Heart left ventricle (tissue), 16 donors: ENCODE data around the gene ZNF473. TPM values are rescaled to one million over a fixed set of nuclear protein-coding genes. Genes with fewer than 3 reads are reported as not detected.

Experiments
- ATAC-seq, 4 donors: fragments of 200-7000 bp; cut with Tn5 transposase; one replicate each; pipeline ENCODE4 v1.9.1; 2020 to 2022; ENCODE audit warnings: moderate library complexity in 4 of 4, mild to moderate bottlenecking in 3 of 4, moderate number of reproducible peaks in 1 of 4
- DNase-seq, 5 donors: peaks; one replicate each; pipeline ENCODE4 v3.0.0-alpha.2; 2020
- H3K27ac ChIP-seq, 12 donors: fragments of 200-600 bp; sonication (generic) in 4 of 12; one replicate each; pipeline versions ENCODE4 v1.5.0 to v1.8.0; 2016 to 2022; ENCODE audit warnings: mild to moderate bottlenecking in 2 of 12
- H3K27me3 ChIP-seq, 9 donors: fragments of 200-600 bp; sonication (generic) in 2 of 9; one replicate each; pipeline versions ENCODE4 v1.5.1 to v1.8.0; 2016 to 2022; ENCODE audit warnings: mild to moderate bottlenecking in 3 of 9
- H3K36me3 ChIP-seq, 9 donors: fragments of 200-600 bp; sonication (generic) in 2 of 9; one replicate each; pipeline versions ENCODE4 v1.5.0 to v1.8.0; 2018 to 2022; ENCODE audit warnings: mild to moderate bottlenecking in 2 of 9
- H3K4me1 ChIP-seq, 12 donors: fragments of 200-600 bp; sonication (generic) in 4 of 12; one replicate each; pipeline versions ENCODE4 v1.5.0 to v1.8.0; 2016 to 2022; ENCODE audit warnings: mild to moderate bottlenecking in 3 of 12
- H3K4me3 ChIP-seq, 12 donors: fragments of 200-600 bp; sonication (generic) in 4 of 12; one replicate each; pipeline versions ENCODE4 v1.5.0 to v1.8.0; 2017 to 2022; ENCODE audit warnings: mild to moderate bottlenecking in 9 of 12, moderate library complexity in 4 of 12
- H3K9me3 ChIP-seq, 12 donors: fragments of 200-600 bp; sonication (generic) in 4 of 12; one replicate each; pipeline versions ENCODE4 v1.5.0 to v1.8.0; 2016 to 2022; ENCODE audit warnings: mild to moderate bottlenecking in 1 of 12
- CTCF ChIP-seq, 12 donors: fragments of 200-600 bp; sonication (generic) in 4 of 12; IDR thresholded peaks; one replicate each; pipeline versions ENCODE4 v1.5.0 to v1.8.0; 2018 to 2022; ENCODE audit warnings: antibody characterized with exemption in 12 of 12, mild to moderate bottlenecking in 5 of 12
- POLR2A ChIP-seq, 2 donors: fragments of 450-650 bp; IDR thresholded peaks; one replicate each; pipeline ENCODE4 v1.6.1; 2017; ENCODE audit warnings: antibody characterized with exemption in 2 of 2, mild to moderate bottlenecking in 2 of 2, moderate library complexity in 2 of 2
- WGBS, 4 donors: extraction: QIAGEN DNeasy Blood & Tissue Kit in 2 of 4; methylation state at CpG; one replicate each; pipeline versions ENCODE4 v1.1.5 to v1.1.7; 2013 to 2018; 5-methylcytosine and 5-hydroxymethylcytosine counted together
- intact Hi-C, 10 donors: fragments of 100-400 bp; cut with DNase I; formaldehyde crosslinking; loops; one replicate each; pipeline versions ENCODE4 v1.11.1 to v1.14.2; 2022
- polyA plus RNA-seq, 2 donors: library from polyadenylated mRNA; stranded (reverse); fragments of 200-250 nt; gene quantifications; one replicate each; pipeline ENCODE4 v1.2.3, GENCODE V29; 2013
- total RNA-seq, 9 donors: library from RNA; depleted of rRNA in 2 of 9; stranded (reverse); fragments of >200 nt in 2 of 9; fragmentation: NEBNext Ultra II Directional in 3 of 9; extraction: Animal tissue kit (Norgen Biotek cat#: 25700) in 3 of 9; gene quantifications; one replicate each; pipeline versions ENCODE4 v1.1.0 to v1.2.4, GENCODE V29; 2016 to 2023
- donor health status: ischemic (EF 13 %, LVEDD 7.1; RV severe dilation, severe dysfunction).
- donor health status: healthy with polysubstance abuse.
- donor health status: DM: no; HTN: yes; CAD: no.
- donor health status: DM: no; HTN: no; CAD: no.
- donor health status: ischemic (EF 25% LVEDD 6.9; RV normal size, moderate dysfunction).
- donor health status: ischemic (EF 25% LVEDD 5.7; RV mildly dilated, moderate dysfunction).
- donor health status: healthy.
- donor health status: DM: yes; HTN: yes; CAD: no.
- donor health status: ischemic (EF 35%, LVEDD 5.7; RV mildly dilated, moderate dysfunction).
- donor health status: nonischemic (EF 11% LVEDD 7.7; RV severe dilation, severe dysfunction).
- donor health status: DM: yes; HTN: yes; CAD: no.
- donor health status: PGD.
- donor health status: ischemic (EF 29% LVEDD 5.4; RV normal size, mild dysfunction).
- donor health status: nonischemic (EF 23%, LVEDD 6.1; RV moderate dilation, normal function).

Gene ZNF473
- total and polyA plus RNA-seq, 11 donors = 1.6 to 6.5 (median 3.4) TPM

- TF ChIP-seq POLR2A (IDR thresholded peaks at IDR 0.05) (no peak), CTCF (IDR thresholded peaks at IDR 0.05) (no peak)
- peak in 1 of 5 donors; percentile 69 for DNase-seq
- Histone ChIP-seq H3K27me3 (no peaks in the 10 kb centered on the region), H3K27ac (peak overlapping the region in 5 of 12 donors; percentile 23 to 78 (median 38)), H3K4me1 (peaks cover 0 to 30% (median 7%) of the 10 kb centered on the region in 12 donors), H3K9me3 (no peaks in the 10 kb centered on the region), H3K4me3 (no peak overlapping the region), H3K36me3 (peaks cover 3 to 99% (median 96%) of the 10 kb centered on the region in 9 donors)
- ATAC-seq = peak in 3 of 4 donors; percentile 73 to 90 (median 83)
- intact Hi-C loops = no loop called here
- 82 to 87% (median 84%) methylated on average over 11 of the region's 11 CpGs for WGBS, 4 donors
Measured at GRCh38 chr19:50003810-50004419, 21.9 kb upstream of the ZNF473 start.

DNA sequence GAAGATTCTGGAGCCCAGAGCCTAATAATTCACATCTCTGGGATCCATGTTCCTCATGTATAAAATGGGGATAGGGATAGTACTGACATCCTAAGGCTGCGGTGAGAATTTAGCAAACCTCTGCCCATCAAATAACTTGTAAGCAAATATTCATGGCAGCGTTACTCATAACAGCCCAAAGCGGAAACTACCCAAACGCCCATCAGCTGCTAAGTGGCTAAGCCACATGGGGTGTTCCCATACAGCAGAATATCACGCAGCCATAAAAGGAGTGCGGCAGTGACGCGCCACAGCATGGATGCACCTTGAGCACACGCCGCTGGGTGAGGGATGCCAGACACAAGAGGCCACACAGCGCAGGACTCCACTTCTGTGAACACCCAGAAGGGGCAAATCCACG is 20.4 kb upstream of the ZNF473 start:
- Histone ChIP-seq H3K27me3 (no peaks in the 10 kb centered on the region), H3K4me3 (no peak overlapping the region), H3K36me3 (peaks cover 0 to 99% (median 89%) of the 10 kb centered on the region in 9 donors), H3K4me1 (peaks cover 0 to 25% (median 6%) of the 10 kb centered on the region in 12 donors), H3K9me3 (no peaks in the 10 kb centered on the region), H3K27ac (no peak overlapping the region)
- ATAC-seq = no peak
- no peak for TF ChIP-seq POLR2A (IDR thresholded peaks at IDR 0.05)
- TF ChIP-seq CTCF (IDR thresholded peaks at IDR 0.05) = no peak
- DNase-seq = no peak
- intact Hi-C loops = no loop called here
- 95 to 97% (median 96%) methylated on average over 12 of the region's 12 CpGs for WGBS, 4 donors

DNA sequence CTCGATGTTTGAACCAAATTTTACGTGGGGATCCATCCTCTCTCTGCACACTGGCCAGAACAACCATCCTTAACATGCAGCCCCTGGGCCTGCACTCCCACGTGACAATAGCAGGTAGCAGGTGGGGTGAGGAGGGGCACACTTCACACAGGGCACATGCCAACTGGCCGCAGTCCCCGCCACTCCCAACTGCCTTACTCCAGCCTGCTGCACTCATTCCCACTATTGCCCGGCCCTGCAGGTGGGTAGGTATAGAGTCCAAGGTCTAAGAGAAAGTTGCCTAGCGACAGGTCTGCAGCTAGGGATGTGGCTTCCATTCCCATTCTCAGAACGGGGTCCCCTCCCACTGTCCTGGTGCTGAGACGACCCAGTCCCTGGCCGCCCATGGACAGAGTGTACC is 18.6 kb upstream of the ZNF473 start:
- ATAC-seq = no peak
- Histone ChIP-seq H3K27ac (no peak overlapping the region), H3K4me3 (no peak overlapping the region), H3K9me3 (no peaks in the 10 kb centered on the region), H3K36me3 (peaks cover 0 to 98% (median 86%) of the 10 kb centered on the region in 9 donors), H3K27me3 (no peaks in the 10 kb centered on the region), H3K4me1 (peaks cover 0 to 25% (median 6%) of the 10 kb centered on the region in 12 donors)
- no peak for DNase-seq
- intact Hi-C loops = no loop called here
- WGBS, 4 donors = 79 to 96% (median 87%) methylated on average over 6 to 10 of the region's 10 CpGs
- TF ChIP-seq POLR2A (IDR thresholded peaks at IDR 0.05) (no peak), CTCF (IDR thresholded peaks at IDR 0.05) (no peak)

DNA sequence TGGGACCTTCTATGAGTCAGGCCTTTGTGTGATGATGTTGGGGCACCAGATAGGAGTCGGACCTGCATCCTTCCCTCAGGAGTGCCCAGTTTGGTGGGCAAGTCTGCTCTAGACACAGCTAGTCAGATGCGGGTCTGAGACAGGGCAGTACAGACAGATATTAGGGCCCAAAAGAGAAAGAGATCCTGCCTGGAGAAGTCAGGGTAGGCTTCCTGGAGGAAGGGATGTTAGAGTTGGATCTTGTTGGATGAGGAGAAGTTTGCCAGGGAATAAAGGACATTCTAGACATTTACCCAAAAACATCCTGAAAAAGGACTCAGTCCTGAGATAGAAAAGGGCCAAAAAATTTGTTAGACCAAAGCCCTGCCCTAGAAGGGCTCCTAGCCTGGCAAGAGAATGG is 17.9 kb upstream of the ZNF473 start:
- no peaks in the 10 kb centered on the region for H3K27me3 ChIP-seq
- H3K27ac ChIP-seq = no peak overlapping the region
- WGBS, 4 donors = 96 to 100% (median 97%) methylated on average over 2 of the region's 2 CpGs
- H3K4me1 ChIP-seq = peaks cover 0 to 18% (median 6%) of the 10 kb centered on the region in 12 donors
- H3K9me3 ChIP-seq = no peaks in the 10 kb centered on the region
- intact Hi-C loops = no loop called here
- peaks cover 0 to 98% (median 86%) of the 10 kb centered on the region in 9 donors for H3K36me3 ChIP-seq
- no peak for TF ChIP-seq CTCF (IDR thresholded peaks at IDR 0.05)
- TF ChIP-seq POLR2A (IDR thresholded peaks at IDR 0.05) = no peak
- no peak for DNase-seq
- ATAC-seq = no peak
- no peak overlapping the region for H3K4me3 ChIP-seq
